ENCODE results near the gene CLTB.

The CLTB gene

DNA sequence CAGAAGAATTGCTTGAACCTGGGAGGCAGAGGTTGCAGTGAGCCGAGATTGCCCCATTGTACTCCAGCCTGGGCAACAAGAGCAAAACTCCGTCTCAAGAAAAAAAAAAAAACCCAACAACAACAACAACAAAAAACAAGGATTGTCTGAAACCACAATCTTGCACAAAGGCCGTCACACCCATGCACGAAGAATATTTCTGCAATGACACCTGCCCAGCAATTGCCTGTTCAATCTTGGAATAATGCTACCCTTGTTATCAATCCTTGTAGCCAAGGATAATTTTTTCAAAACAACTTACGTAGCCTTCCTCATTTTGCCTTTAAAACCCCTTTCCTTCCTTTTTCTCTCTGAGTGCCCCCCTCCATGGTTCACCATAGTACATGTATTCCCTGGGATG is 3.7 kb upstream of the CLTB start:
- TF ChIP-seq EP300 (IDR thresholded peaks at IDR 0.05; ENCODE audit: borderline replicate concordance) (no peak), NFIC (IDR thresholded peaks at IDR 0.05) (no peak), TEAD4 (IDR thresholded peaks at IDR 0.05) (no peak), EGR1 (IDR thresholded peaks at IDR 0.05) (no peak), TCF12 (IDR thresholded peaks at IDR 0.05; ENCODE audit: low read depth) (no peak), CEBPB (IDR thresholded peaks at IDR 0.05) (no peak), CREB1 (IDR thresholded peaks at IDR 0.05; ENCODE audit: low read depth) (no peak), TAF1 (IDR thresholded peaks at IDR 0.05; ENCODE audit: low read depth) (no peak), YY1 (IDR thresholded peaks at IDR 0.05; ENCODE audit: low read depth) (no peak), RAD21 (IDR thresholded peaks at IDR 0.05; ENCODE audit: low read depth) (no peak), FOXM1 (IDR thresholded peaks at IDR 0.05; ENCODE audit: borderline replicate concordance, low read depth) (no peak), ZBTB7A (IDR thresholded peaks at IDR 0.05; ENCODE audit: low read depth) (no peak)
- TF ChIP-seq, protein P1, sequence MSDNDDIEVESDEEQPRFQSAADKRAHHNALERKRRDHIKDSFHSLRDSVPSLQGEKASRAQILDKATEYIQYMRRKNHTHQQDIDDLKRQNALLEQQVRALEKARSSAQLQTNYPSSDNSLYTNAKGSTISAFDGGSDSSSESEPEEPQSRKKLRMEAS (IDR thresholded peaks at IDR 0.05): no peak
- TF ChIP-seq, protein P2, sequence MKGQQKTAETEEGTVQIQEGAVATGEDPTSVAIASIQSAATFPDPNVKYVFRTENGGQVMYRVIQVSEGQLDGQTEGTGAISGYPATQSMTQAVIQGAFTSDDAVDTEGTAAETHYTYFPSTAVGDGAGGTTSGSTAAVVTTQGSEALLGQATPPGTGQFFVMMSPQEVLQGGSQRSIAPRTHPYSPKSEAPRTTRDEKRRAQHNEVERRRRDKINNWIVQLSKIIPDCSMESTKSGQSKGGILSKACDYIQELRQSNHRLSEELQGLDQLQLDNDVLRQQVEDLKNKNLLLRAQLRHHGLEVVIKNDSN (IDR thresholded peaks at IDR 0.05): no peak
- TF ChIP-seq, protein P3, sequence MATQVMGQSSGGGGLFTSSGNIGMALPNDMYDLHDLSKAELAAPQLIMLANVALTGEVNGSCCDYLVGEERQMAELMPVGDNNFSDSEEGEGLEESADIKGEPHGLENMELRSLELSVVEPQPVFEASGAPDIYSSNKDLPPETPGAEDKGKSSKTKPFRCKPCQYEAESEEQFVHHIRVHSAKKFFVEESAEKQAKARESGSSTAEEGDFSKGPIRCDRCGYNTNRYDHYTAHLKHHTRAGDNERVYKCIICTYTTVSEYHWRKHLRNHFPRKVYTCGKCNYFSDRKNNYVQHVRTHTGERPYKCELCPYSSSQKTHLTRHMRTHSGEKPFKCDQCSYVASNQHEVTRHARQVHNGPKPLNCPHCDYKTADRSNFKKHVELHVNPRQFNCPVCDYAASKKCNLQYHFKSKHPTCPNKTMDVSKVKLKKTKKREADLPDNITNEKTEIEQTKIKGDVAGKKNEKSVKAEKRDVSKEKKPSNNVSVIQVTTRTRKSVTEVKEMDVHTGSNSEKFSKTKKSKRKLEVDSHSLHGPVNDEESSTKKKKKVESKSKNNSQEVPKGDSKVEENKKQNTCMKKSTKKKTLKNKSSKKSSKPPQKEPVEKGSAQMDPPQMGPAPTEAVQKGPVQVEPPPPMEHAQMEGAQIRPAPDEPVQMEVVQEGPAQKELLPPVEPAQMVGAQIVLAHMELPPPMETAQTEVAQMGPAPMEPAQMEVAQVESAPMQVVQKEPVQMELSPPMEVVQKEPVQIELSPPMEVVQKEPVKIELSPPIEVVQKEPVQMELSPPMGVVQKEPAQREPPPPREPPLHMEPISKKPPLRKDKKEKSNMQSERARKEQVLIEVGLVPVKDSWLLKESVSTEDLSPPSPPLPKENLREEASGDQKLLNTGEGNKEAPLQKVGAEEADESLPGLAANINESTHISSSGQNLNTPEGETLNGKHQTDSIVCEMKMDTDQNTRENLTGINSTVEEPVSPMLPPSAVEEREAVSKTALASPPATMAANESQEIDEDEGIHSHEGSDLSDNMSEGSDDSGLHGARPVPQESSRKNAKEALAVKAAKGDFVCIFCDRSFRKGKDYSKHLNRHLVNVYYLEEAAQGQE (IDR thresholded peaks at IDR 0.05; ENCODE audit: low read depth): no peak

DNA sequence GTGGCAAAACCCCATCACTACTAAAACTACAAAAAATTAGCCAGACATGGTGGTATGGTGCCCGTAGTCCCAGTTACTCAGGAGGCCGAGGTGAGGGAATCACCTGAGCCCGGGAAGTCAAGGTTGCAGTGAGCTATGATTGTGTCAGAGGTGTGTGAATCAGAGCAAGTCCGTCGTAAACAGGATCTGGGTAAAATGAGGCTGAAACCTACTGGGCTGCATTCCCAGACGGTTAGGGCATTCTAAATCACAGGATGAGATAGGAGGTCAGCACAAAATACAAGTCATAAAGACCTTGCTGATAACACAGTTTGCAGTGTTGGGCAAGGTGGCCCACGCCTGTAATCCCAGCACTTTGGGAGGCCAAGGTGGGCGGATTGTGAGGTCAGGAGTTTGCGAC is 1.9 kb upstream of the CLTB start:
- TF ChIP-seq FOXM1 (IDR thresholded peaks at IDR 0.05; ENCODE audit: borderline replicate concordance, low read depth) (no peak), CREB1 (IDR thresholded peaks at IDR 0.05; ENCODE audit: low read depth) (no peak), EGR1 (IDR thresholded peaks at IDR 0.05) (no peak), RAD21 (IDR thresholded peaks at IDR 0.05; ENCODE audit: low read depth) (no peak), TAF1 (IDR thresholded peaks at IDR 0.05; ENCODE audit: low read depth) (no peak), CEBPB (IDR thresholded peaks at IDR 0.05) (no peak), TCF12 (IDR thresholded peaks at IDR 0.05; ENCODE audit: low read depth) (no peak), NFIC (IDR thresholded peaks at IDR 0.05) (no peak), ZBTB7A (IDR thresholded peaks at IDR 0.05; ENCODE audit: low read depth) (no peak), YY1 (IDR thresholded peaks at IDR 0.05; ENCODE audit: low read depth) (no peak), EP300 (IDR thresholded peaks at IDR 0.05; ENCODE audit: borderline replicate concordance) (no peak), TEAD4 (IDR thresholded peaks at IDR 0.05) (no peak)
- TF ChIP-seq, protein P2 (IDR thresholded peaks at IDR 0.05): no peak
- TF ChIP-seq, protein P1 (IDR thresholded peaks at IDR 0.05): no peak
- TF ChIP-seq, protein P3 (IDR thresholded peaks at IDR 0.05; ENCODE audit: low read depth): no peak

DNA sequence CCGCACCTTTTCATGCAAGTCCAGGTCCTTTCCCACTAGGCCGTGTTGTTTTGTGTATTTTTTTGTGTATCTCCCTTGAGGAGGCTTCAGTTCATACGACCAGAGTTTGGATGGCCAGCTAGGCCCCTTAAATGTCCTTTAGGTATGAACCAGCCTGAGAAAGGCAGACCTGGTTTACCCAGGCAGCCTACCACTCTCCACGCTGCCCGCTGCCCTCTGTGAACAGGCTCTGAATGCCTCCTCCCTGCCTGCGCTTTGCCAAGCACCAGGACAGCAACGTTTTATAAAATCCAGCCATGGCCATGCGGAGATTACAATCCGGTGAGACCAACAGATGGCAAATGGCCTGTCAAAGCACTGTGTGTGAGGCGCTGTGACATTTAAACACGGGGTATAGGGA is 626 bp upstream of the CLTB start:
- TF ChIP-seq FOXM1 (IDR thresholded peaks at IDR 0.05; ENCODE audit: borderline replicate concordance, low read depth) (no peak), CEBPB (IDR thresholded peaks at IDR 0.05) (no peak), NFIC (IDR thresholded peaks at IDR 0.05) (no peak), EGR1 (IDR thresholded peaks at IDR 0.05) (no peak)

DNA sequence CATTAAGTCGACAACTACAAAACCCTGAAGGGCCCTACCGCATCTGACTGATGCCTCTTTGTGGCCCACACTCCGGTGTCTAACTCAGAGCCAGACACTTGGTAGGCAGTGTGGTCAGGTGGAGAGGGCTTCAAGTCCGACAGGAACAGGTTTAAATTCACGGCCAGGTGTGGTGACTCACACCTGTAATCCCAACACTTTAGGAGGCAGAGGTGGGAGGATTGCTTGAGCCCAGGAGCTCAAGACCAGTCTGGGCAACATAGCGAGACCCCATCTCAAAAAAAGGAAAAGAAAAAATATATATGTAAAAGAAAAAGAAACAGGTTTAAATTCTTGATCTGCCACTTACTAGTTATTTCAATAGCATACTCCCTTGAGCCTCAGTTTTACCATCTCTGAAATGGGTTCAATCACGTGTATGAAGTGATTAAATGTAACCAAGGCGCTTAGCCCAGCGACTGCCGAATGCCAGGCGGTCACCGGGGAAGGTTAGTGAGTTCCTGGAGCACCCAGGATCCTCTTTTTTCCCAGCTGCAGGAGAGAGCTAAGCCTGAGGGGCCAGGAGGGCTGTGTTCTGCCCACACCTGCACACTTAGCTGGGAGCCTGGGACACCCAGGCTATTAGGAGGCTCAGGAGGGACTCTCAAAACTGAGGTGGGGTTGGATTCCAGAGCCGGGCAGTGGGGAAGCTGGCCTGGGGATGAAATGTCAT is 943 bp downstream of the CLTB start:
- TF ChIP-seq EP300 (IDR thresholded peaks at IDR 0.05; ENCODE audit: borderline replicate concordance) (no peak), RAD21 (IDR thresholded peaks at IDR 0.05; ENCODE audit: low read depth) (no peak), EGR1 (IDR thresholded peaks at IDR 0.05) (no peak), FOXM1 (IDR thresholded peaks at IDR 0.05; ENCODE audit: borderline replicate concordance, low read depth) (no peak), CREB1 (IDR thresholded peaks at IDR 0.05; ENCODE audit: low read depth) (no peak)
- TF ChIP-seq, protein P2 (IDR thresholded peaks at IDR 0.05): no peak
- TF ChIP-seq, protein P3 (IDR thresholded peaks at IDR 0.05; ENCODE audit: low read depth): no peak
